Measurements from ENCODE around the gene ZNF350.

GRCh38 chr19:52007451-52007805 lies 20.8 kb upstream of the ZNF350 start:
- no peak for TF ChIP-seq EZH2phosphoT487 (IDR thresholded peaks at IDR 0.05; ENCODE audit: low read depth)
- TF ChIP-seq, protein P1, sequence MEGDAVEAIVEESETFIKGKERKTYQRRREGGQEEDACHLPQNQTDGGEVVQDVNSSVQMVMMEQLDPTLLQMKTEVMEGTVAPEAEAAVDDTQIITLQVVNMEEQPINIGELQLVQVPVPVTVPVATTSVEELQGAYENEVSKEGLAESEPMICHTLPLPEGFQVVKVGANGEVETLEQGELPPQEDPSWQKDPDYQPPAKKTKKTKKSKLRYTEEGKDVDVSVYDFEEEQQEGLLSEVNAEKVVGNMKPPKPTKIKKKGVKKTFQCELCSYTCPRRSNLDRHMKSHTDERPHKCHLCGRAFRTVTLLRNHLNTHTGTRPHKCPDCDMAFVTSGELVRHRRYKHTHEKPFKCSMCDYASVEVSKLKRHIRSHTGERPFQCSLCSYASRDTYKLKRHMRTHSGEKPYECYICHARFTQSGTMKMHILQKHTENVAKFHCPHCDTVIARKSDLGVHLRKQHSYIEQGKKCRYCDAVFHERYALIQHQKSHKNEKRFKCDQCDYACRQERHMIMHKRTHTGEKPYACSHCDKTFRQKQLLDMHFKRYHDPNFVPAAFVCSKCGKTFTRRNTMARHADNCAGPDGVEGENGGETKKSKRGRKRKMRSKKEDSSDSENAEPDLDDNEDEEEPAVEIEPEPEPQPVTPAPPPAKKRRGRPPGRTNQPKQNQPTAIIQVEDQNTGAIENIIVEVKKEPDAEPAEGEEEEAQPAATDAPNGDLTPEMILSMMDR (IDR thresholded peaks at IDR 0.05; ENCODE audit: low read depth, low read length) = no peak
